Sigmoid colon (tissue), 7 donors: ENCODE measurements around the gene BCL3. TPM values are rescaled to one million over a fixed set of nuclear protein-coding genes. Genes with fewer than 3 reads are reported as not detected.
"Not testable (repeated sequence)": the region's sequence is repeated elsewhere in the genome, so short reads cannot be mapped to it uniquely, and the experiment has no call there.

ENCODE experiments used
- DNase-seq: peaks from one replicate; pipeline ENCODE4 v3.0.0-alpha.2; 2019
- H3K27ac ChIP-seq, 4 donors: fragments of 200-600 bp; sonication (generic); one replicate each; pipeline ENCODE4 v1.5.1; 2016 to 2019; ENCODE audit warnings: mild to moderate bottlenecking in 1 of 4
- H3K27me3 ChIP-seq, 3 donors: fragments of 200-600 bp; sonication (generic); one replicate each; pipeline ENCODE4 v1.5.1; 2019; ENCODE audit warnings: mild to moderate bottlenecking in 1 of 3
- H3K36me3 ChIP-seq, 4 donors: fragments of 200-600 bp; sonication (generic); one replicate each; pipeline ENCODE4 v1.5.1; 2016 to 2019
- H3K4me1 ChIP-seq, 4 donors: fragments of 200-600 bp; sonication (generic); one replicate each; pipeline ENCODE4 v1.5.1; 2017 to 2019
- H3K4me3 ChIP-seq, 4 donors: fragments of 200-600 bp; sonication (generic); one replicate each; pipeline ENCODE4 v1.5.1; 2017 to 2019; ENCODE audit warnings: mild to moderate bottlenecking in 2 of 4, moderate library complexity in 1 of 4
- H3K9me3 ChIP-seq, 4 donors: fragments of 200-600 bp in 3 of 4; sonication (generic) in 3 of 4; one replicate each; pipeline versions ENCODE4 v1.5.1 to v1.6.1; 2013 to 2019
- EP300 ChIP-seq, 4 donors: sonication (generic); formaldehyde crosslinking; IDR thresholded peaks; one replicate each; pipeline ENCODE4 v1.6.1; 2017; ENCODE audit warnings: antibody characterized with exemption in 4 of 4
- POLR2A ChIP-seq, 2 donors: fragments of 450-650 bp; IDR thresholded peaks; one replicate each; pipeline ENCODE4 v1.6.1; 2016; ENCODE audit warnings: antibody characterized with exemption in 2 of 2, mild to moderate bottlenecking in 2 of 2, moderate library complexity in 2 of 2
- POLR2AphosphoS5 ChIP-seq, 4 donors: sonication (generic); formaldehyde crosslinking; IDR thresholded peaks; one replicate each; pipeline ENCODE4 v1.6.1; 2017; ENCODE audit warnings: antibody characterized with exemption in 4 of 4
- WGBS, 2 donors: extraction: QIAGEN DNeasy Blood & Tissue Kit; methylation state at CpG; one replicate each; pipeline ENCODE4 v1.1.7; 2013; 5-methylcytosine and 5-hydroxymethylcytosine counted together
- intact Hi-C: fragments of 100-400 bp; cut with DNase I; formaldehyde crosslinking; loops from one replicate; pipeline ENCODE4 v1.15.1; 2023
- polyA plus RNA-seq, 3 donors: library from polyadenylated mRNA; stranded (reverse); fragments of 200-250 nt; gene quantifications; one replicate each; pipeline ENCODE4 v1.2.3, GENCODE V29; 2013
- total RNA-seq, 4 donors: library from RNA; depleted of rRNA; stranded (reverse); fragments of >200 nt; gene quantifications; one replicate each; pipeline ENCODE4 v1.1.0, GENCODE V29; 2016
- TF ChIP-seq, protein P1 (sequence below), 4 experiments: fragments of 450-650 bp in 3 of 4; fragments of 200-600 bp in 1 of 4; IDR thresholded peaks; one replicate each; pipeline ENCODE4 v1.5.1; 2016 to 2019; ENCODE audit warnings: antibody characterized with exemption in 4 of 4, mild to moderate bottlenecking in 3 of 4, moderate library complexity in 2 of 4
- donor health status: healthy with polysubstance abuse.
- donor health status: Bipolar disorder and iron deficiency.
- donor health status: healthy.

Gene BCL3
- total and polyA plus RNA-seq, 7 donors, result 13.9 to 104 (median 44.4) TPM

DNA sequence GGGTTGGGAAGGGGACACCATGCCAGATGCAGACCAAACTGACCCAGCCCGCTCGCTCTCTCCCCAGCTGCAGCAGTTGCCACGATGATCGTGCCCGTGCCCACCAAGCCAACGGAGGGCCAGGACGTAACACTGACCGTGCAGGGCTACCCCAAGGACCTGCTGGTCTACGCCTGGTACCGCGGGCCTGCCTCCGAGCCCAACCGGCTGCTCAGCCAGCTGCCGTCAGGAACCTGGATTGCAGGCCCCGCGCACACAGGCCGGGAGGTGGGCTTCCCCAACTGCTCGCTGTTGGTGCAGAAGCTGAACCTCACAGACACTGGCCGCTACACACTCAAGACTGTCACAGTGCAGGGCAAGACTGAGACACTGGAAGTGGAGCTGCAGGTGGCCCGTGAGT lies 40.7 kb upstream of the BCL3 start:
- H3K4me3 ChIP-seq, result no peak overlapping the region
- DNase-seq, result no peak
- H3K9me3 ChIP-seq, result no peaks in the 10 kb centered on the region
- intact Hi-C loops, result no loop called here
- no peaks in the 10 kb centered on the region for H3K36me3 ChIP-seq
- no peaks in the 10 kb centered on the region for H3K27me3 ChIP-seq
- WGBS, 2 donors, result 93 to 97% methylated on average over 20 of the region's 20 CpGs
- no peaks in the 10 kb centered on the region for H3K4me1 ChIP-seq
- H3K27ac ChIP-seq, result no peak overlapping the region
- TF ChIP-seq POLR2A (IDR thresholded peaks at IDR 0.05), result no peak
- TF ChIP-seq EP300 (IDR thresholded peaks at IDR 0.05), result no peak
- no peak for TF ChIP-seq POLR2AphosphoS5 (IDR thresholded peaks at IDR 0.05)
- TF ChIP-seq, protein P1, sequence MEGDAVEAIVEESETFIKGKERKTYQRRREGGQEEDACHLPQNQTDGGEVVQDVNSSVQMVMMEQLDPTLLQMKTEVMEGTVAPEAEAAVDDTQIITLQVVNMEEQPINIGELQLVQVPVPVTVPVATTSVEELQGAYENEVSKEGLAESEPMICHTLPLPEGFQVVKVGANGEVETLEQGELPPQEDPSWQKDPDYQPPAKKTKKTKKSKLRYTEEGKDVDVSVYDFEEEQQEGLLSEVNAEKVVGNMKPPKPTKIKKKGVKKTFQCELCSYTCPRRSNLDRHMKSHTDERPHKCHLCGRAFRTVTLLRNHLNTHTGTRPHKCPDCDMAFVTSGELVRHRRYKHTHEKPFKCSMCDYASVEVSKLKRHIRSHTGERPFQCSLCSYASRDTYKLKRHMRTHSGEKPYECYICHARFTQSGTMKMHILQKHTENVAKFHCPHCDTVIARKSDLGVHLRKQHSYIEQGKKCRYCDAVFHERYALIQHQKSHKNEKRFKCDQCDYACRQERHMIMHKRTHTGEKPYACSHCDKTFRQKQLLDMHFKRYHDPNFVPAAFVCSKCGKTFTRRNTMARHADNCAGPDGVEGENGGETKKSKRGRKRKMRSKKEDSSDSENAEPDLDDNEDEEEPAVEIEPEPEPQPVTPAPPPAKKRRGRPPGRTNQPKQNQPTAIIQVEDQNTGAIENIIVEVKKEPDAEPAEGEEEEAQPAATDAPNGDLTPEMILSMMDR (IDR thresholded peaks at IDR 0.05), result no peak

DNA sequence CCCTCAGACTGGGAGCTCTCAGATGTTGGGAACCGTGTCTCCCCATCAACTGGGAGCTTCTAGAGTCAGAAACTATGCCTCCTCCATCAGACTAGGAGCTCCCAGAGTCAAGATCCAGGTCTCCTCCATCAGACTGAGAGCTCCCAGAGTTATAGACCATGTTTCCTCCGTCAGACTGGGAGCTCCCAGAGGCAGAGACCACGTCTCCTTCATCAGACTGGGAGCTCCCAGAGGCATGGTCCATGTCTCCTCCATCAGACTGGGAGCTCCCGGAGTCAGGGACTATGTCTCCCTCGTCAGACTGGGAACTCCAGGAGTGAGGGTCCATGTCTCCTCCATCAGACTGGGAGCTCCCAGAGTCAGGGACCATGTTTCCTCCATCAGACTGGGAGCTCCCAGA lies 39.6 kb upstream of the BCL3 start:
- intact Hi-C loops, result no loop called here
- DNase-seq, result no peak
- Histone ChIP-seq H3K4me3 (no peak overlapping the region), H3K27me3 (no peaks in the 10 kb centered on the region), H3K27ac (no peak overlapping the region), H3K4me1 (no peaks in the 10 kb centered on the region), H3K36me3 (no peaks in the 10 kb centered on the region), H3K9me3 (no peaks in the 10 kb centered on the region)
- TF ChIP-seq POLR2AphosphoS5 (IDR thresholded peaks at IDR 0.05) (no peak), EP300 (IDR thresholded peaks at IDR 0.05) (no peak), POLR2A (IDR thresholded peaks at IDR 0.05) (no peak)
- TF ChIP-seq, protein P1 (IDR thresholded peaks at IDR 0.05), result no peak
- WGBS, 2 donors, result 77 to 91% methylated on average over 5 of the region's 5 CpGs

DNA sequence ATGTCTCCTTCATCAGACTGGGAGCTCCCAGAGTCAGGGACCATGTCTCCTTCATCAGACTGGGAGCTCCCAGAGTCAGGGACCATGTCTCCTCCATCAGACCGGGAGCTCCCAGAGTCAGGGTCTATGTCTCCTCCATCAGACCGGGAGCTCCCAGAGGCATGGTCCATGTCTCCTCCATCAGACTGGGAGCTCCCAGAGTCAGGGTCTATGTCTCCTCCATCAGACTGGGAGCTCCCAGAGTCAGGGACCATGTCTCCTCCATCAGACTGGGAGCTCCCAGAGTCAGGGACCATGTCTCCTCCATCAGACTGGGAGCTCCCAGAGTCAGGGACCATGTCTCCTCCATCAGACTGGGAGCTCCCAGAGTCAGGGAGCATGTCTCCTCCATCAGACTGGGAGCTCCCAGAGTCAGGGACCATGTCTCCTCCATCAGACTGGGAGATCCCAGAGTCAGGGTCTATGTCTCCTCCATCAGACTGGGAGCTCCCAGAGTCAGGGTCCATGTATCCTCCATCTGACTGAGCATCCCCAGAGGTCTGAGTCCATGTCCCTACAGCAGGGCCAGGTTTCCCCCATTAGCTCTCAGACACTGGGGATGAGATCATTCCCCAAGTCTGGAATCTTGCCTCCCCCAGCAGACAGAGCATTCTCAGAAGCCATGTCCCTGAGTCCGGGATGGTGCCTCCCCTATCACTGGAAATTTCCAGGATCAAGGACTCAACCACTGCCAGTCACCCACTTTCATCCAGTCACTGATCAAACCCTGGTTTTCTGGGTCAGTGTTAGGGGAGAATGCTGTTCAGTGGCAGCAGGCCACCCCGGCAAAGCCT lies 38.9 kb upstream of the BCL3 start:
- H3K27me3 ChIP-seq, DNase-seq, H3K4me1 ChIP-seq, H3K4me3 ChIP-seq, intact Hi-C loops, H3K27ac ChIP-seq, H3K36me3 ChIP-seq, H3K9me3 ChIP-seq: not testable (repeated sequence)
- WGBS, 2 donors, result 93 to 94% methylated on average over 4 of the region's 4 CpGs

DNA sequence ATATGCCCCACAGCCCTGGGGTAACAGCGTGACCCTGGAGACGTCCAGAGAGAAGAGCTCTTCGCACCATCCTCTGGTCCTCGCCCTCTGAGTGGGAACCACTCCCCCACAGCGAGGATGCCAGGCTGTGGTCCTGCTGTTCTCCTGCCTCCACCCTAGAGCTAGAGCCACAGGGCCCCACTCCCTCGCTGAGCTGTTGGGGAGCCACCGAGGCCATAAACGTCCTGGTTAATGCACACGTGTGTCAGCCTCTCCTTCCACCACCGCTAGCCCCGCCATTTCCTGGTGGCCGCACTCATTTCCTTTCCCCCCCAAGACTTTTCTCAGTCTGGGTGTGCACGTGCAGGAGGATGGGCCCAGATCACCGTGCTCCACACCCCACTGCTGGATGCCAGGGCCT lies 38.0 kb upstream of the BCL3 start:
- no peak for DNase-seq
- H3K4me1 ChIP-seq, result no peaks in the 10 kb centered on the region
- TF ChIP-seq POLR2A (IDR thresholded peaks at IDR 0.05) (no peak), EP300 (IDR thresholded peaks at IDR 0.05) (no peak), POLR2AphosphoS5 (IDR thresholded peaks at IDR 0.05) (no peak)
- TF ChIP-seq, protein P1 (IDR thresholded peaks at IDR 0.05), result no peak
- 55 to 79% methylated on average over 14 of the region's 14 CpGs for WGBS, 2 donors
- no peak overlapping the region for H3K27ac ChIP-seq
- no peak overlapping the region for H3K4me3 ChIP-seq
- intact Hi-C loops, result no loop called here
- no peaks in the 10 kb centered on the region for H3K9me3 ChIP-seq
- no peaks in the 10 kb centered on the region for H3K27me3 ChIP-seq
- no peaks in the 10 kb centered on the region for H3K36me3 ChIP-seq

DNA sequence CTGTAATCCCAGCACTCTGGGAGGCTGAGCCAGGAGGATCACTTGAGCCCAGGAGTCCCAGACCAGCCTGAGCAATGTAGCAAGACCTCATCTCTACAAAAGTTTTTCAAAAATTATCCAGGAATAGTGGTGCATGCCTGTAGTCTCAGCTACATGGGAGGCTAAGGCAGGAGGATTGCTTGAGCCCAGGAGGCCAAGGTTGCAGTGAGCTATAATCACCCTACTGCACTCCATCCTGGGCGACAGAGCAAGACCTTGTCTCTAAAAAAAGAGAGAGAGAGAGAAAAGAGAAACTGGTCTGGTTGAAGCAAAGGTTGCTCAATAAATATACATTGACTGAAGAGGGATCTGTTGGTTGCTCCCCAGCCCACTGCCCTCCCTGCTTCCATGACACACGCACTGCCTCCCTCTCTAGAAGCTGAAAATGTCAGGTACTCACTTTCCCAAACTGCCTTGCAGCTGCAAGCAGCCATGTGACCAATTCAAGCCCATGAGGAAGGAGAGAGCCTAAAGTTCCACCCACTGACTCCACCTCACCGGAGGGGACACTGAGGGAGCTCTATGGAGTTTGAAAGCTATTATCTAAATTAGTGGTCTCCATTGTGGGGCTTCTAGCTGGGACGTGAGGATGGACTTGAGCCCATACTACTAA lies 35.5 kb upstream of the BCL3 start:
- WGBS, 2 donors, result 61 to 70% methylated on average over 4 of the region's 4 CpGs
- H3K4me1 ChIP-seq, result no peaks in the 10 kb centered on the region
- no peaks in the 10 kb centered on the region for H3K9me3 ChIP-seq
- no peaks in the 10 kb centered on the region for H3K36me3 ChIP-seq
- DNase-seq, result no peak
- H3K4me3 ChIP-seq, result no peak overlapping the region
- H3K27me3 ChIP-seq, result no peaks in the 10 kb centered on the region
- intact Hi-C loops, result no loop called here
- TF ChIP-seq, protein P1 (IDR thresholded peaks at IDR 0.05), result no peak
- no peak for TF ChIP-seq EP300 (IDR thresholded peaks at IDR 0.05)
- no peak for TF ChIP-seq POLR2A (IDR thresholded peaks at IDR 0.05)
- H3K27ac ChIP-seq, result no peak overlapping the region
